ENCODE measurements around the gene OIP5.
A peak's percentile ranks its signal among the peaks of the same experiment; 100 is the strongest.
"Not testable (repeated sequence)": the region's sequence is repeated elsewhere in the genome, so short reads cannot be mapped to it uniquely, and the experiment has no call there.

The OIP5 gene

GRCh38 chr15:41269887-41270286 lies 62.5 kb downstream of the OIP5 start:
- no peaks in the 10 kb centered on the region for H4K20me1 ChIP-seq (ENCODE audit: insufficient read depth, low read length)
- H3K79me2 ChIP-seq (ENCODE audit: low read length): no peaks in the 10 kb centered on the region
- no peaks in the 10 kb centered on the region for H3K27me3 ChIP-seq (replicated peaks; ENCODE audit: insufficient read depth, low read length)
- H3K4me3 ChIP-seq (ENCODE audit: low read length): no peak overlapping the region
- H3K4me2 ChIP-seq (ENCODE audit: low read depth, low read length): no peak overlapping the region
- H2AFZ ChIP-seq (ENCODE audit: low read length): no peak overlapping the region
- H3K9ac ChIP-seq (ENCODE audit: low read length): no peak overlapping the region
- no peaks in the 10 kb centered on the region for H3K4me1 ChIP-seq (ENCODE audit: low read length)
- no peaks in the 10 kb centered on the region for H3K36me3 ChIP-seq (replicated peaks; ENCODE audit: insufficient read depth, low read length)
- DNase-seq: no peak
- no peaks in the 10 kb centered on the region for H3K9me3 ChIP-seq (replicated peaks; ENCODE audit: insufficient read depth, low read length)
- no peak overlapping the region for H3K27ac ChIP-seq (ENCODE audit: low read length)
- no peak for TF ChIP-seq CTCF (IDR thresholded peaks at IDR 0.05; ENCODE audit: low read length)
- H3F3A ChIP-seq (ENCODE audit: insufficient read depth, low read length): no peaks in the 10 kb centered on the region
- no peaks in the 10 kb centered on the region for H3K9me2 ChIP-seq (replicated peaks; ENCODE audit: insufficient read depth, low read length)

GRCh38 chr15:41263891-41264351 lies 68.5 kb downstream of the OIP5 start:
- Histone ChIP-seq H3K79me2 (ENCODE audit: low read length) (no peaks in the 10 kb centered on the region), H3K4me1 (ENCODE audit: low read length) (peaks cover 17% of the 10 kb centered on the region; the same call in 1 of the 2 replicates), H3K4me3 (ENCODE audit: low read length) (peak overlapping the region; percentile 19), H4K20me1 (ENCODE audit: insufficient read depth, low read length) (no peaks in the 10 kb centered on the region), H3K36me3 (replicated peaks; ENCODE audit: insufficient read depth, low read length) (no peaks in the 10 kb centered on the region), H3K27ac (ENCODE audit: low read length) (peak overlapping the region; percentile 66), H3K9me3 (replicated peaks; ENCODE audit: insufficient read depth, low read length) (no peaks in the 10 kb centered on the region), H3K9ac (ENCODE audit: low read length) (peak overlapping the region; percentile 20; the same call in 1 of the 2 replicates), H3K27me3 (replicated peaks; ENCODE audit: insufficient read depth, low read length) (no peaks in the 10 kb centered on the region), H3K4me2 (ENCODE audit: low read depth, low read length) (peak overlapping the region; percentile 57), H2AFZ (ENCODE audit: low read length) (peak overlapping the region; percentile 60; the same call in 1 of the 2 replicates), H3F3A (ENCODE audit: insufficient read depth, low read length) (peaks cover 12% of the 10 kb centered on the region), H3K9me2 (replicated peaks; ENCODE audit: insufficient read depth, low read length) (no peaks in the 10 kb centered on the region)
- TF ChIP-seq CTCF (IDR thresholded peaks at IDR 0.05; ENCODE audit: low read length) (no peak), EZH2phosphoT487 (IDR thresholded peaks at IDR 0.05; ENCODE audit: low read length) (no peak), EZH2 (optimal IDR thresholded peaks at IDR 0.05; ENCODE audit: low read depth, low read length) (no peak)
- peak; percentile 80 for DNase-seq

- Histone ChIP-seq H4K20me1 (ENCODE audit: insufficient read depth, low read length) (no peaks in the 10 kb centered on the region), H3K79me2 (ENCODE audit: low read length) (no peaks in the 10 kb centered on the region), H3F3A (ENCODE audit: insufficient read depth, low read length) (peaks cover 12% of the 10 kb centered on the region), H2AFZ (ENCODE audit: low read length) (no peak overlapping the region), H3K4me1 (ENCODE audit: low read length) (peaks cover 17% of the 10 kb centered on the region; the same call in 1 of the 2 replicates), H3K9ac (ENCODE audit: low read length) (no peak overlapping the region), H3K4me2 (ENCODE audit: low read depth, low read length) (no peak overlapping the region), H3K9me3 (replicated peaks; ENCODE audit: insufficient read depth, low read length) (no peaks in the 10 kb centered on the region), H3K9me2 (replicated peaks; ENCODE audit: insufficient read depth, low read length) (no peaks in the 10 kb centered on the region), H3K27ac (ENCODE audit: low read length) (no peak overlapping the region), H3K36me3 (replicated peaks; ENCODE audit: insufficient read depth, low read length) (no peaks in the 10 kb centered on the region), H3K4me3 (ENCODE audit: low read length) (no peak overlapping the region), H3K27me3 (replicated peaks; ENCODE audit: insufficient read depth, low read length) (no peaks in the 10 kb centered on the region)
- no peak for DNase-seq
- TF ChIP-seq EZH2phosphoT487 (IDR thresholded peaks at IDR 0.05; ENCODE audit: low read length) (no peak), CTCF (IDR thresholded peaks at IDR 0.05; ENCODE audit: low read length) (no peak), EZH2 (optimal IDR thresholded peaks at IDR 0.05; ENCODE audit: low read depth, low read length) (no peak)
Observed at GRCh38 chr15:41262571-41262970, 69.8 kb downstream of the OIP5 start.

- not testable (repeated sequence) for DNase-seq; H3K36me3 ChIP-seq (replicated peaks; ENCODE audit: insufficient read depth, low read length)
Observed at GRCh38 chr15:41260924-41261323, 71.5 kb downstream of the OIP5 start.

More at GRCh38 chr15:41260924-41261323, 71.5 kb downstream of the OIP5 start:
- H3K4me3 ChIP-seq (ENCODE audit: low read length); H3K27me3 ChIP-seq (replicated peaks; ENCODE audit: insufficient read depth, low read length); H3K79me2 ChIP-seq (ENCODE audit: low read length); H3K4me2 ChIP-seq (ENCODE audit: low read depth, low read length); H3K27ac ChIP-seq (ENCODE audit: low read length); H2AFZ ChIP-seq (ENCODE audit: low read length); H3K9me3 ChIP-seq (replicated peaks; ENCODE audit: insufficient read depth, low read length); H4K20me1 ChIP-seq (ENCODE audit: insufficient read depth, low read length); H3K9me2 ChIP-seq (replicated peaks; ENCODE audit: insufficient read depth, low read length); H3K9ac ChIP-seq (ENCODE audit: low read length): not testable (repeated sequence)
- peaks cover 12% of the 10 kb centered on the region for H3F3A ChIP-seq (ENCODE audit: insufficient read depth, low read length)
- peaks cover 17% of the 10 kb centered on the region; the same call in 1 of the 2 replicates for H3K4me1 ChIP-seq (ENCODE audit: low read length)
